SU-DHL-6 (cell line): ENCODE data around the gene IL22.

Experiments
- H2AFZ ChIP-seq: fragments of 200-600 bp; sonication (generic); 2 replicates; pipeline ENCODE4 v1.6.1; 2014; ENCODE audit warnings: low read depth, mild to moderate bottlenecking, moderate library complexity, mixed read lengths, antibody characterized with exemption, low read length; ENCODE audit not compliant: severe bottlenecking
- H3F3A ChIP-seq: fragments of 200-600 bp; shearing (Covaris generic); 2 replicates; pipeline ENCODE4 v1.6.0; 2016; ENCODE audit warnings: antibody characterized with exemption, mild to moderate bottlenecking; ENCODE audit not compliant: insufficient read depth
- H3K27ac ChIP-seq: fragments of 200-600 bp; sonication (generic); 2 replicates; pipeline ENCODE4 v1.5.1; 2016; ENCODE audit warnings: low read depth, mild to moderate bottlenecking, low read length, moderate library complexity, mixed read lengths
- H3K27me3 ChIP-seq: fragments of 200-600 bp; sonication (generic), shearing (Covaris generic); 2 replicates; pipeline ENCODE4 v1.6.0; 2014; ENCODE audit warnings: mild to moderate bottlenecking, low read length
- H3K36me3 ChIP-seq: fragments of 200-600 bp; sonication (generic); 2 replicates; pipeline ENCODE4 v1.6.1; 2014; ENCODE audit warnings: mild to moderate bottlenecking, low read length, mixed read lengths
- H3K4me2 ChIP-seq: fragments of 300-600, 200-600 bp; shearing (Covaris generic), sonication (generic); 2 replicates; pipeline ENCODE4 v1.6.0; 2014; ENCODE audit warnings: low read length, low read depth, mild to moderate bottlenecking; ENCODE audit not compliant: poor library complexity, severe bottlenecking
- H3K4me3 ChIP-seq: fragments of 200-600 bp; sonication (generic); 2 replicates; pipeline ENCODE4 v1.5.1; 2014; ENCODE audit warnings: antibody characterized with exemption, low read length, mild to moderate bottlenecking, mixed read lengths; ENCODE audit not compliant: insufficient read depth, poor library complexity, severe bottlenecking
- H3K79me2 ChIP-seq: fragments of 200-600 bp; sonication (generic); 2 replicates; pipeline ENCODE4 v1.6.1; 2014; ENCODE audit warnings: mild to moderate bottlenecking, low read length, moderate library complexity; ENCODE audit not compliant: insufficient read depth
- H3K9ac ChIP-seq: fragments of 200-600 bp; sonication (generic); 2 replicates; pipeline ENCODE4 v1.7.0; 2014; ENCODE audit warnings: mild to moderate bottlenecking, low read length
- H3K9me2 ChIP-seq: fragments of 200-600 bp; sonication (generic); replicated peaks from 2 replicates; pipeline ENCODE4 v1.6.1; 2014; ENCODE audit warnings: low read length; ENCODE audit not compliant: insufficient read depth
- H3K9me3 ChIP-seq: fragments of 200-600 bp; sonication (generic); 2 replicates; pipeline ENCODE4 v1.6.1; 2014; ENCODE audit warnings: low read length, mixed read lengths; ENCODE audit not compliant: insufficient read depth
- H4K20me1 ChIP-seq: fragments of 200-600 bp; sonication (generic); 2 replicates; pipeline ENCODE4 v1.6.1; 2014; ENCODE audit warnings: low read depth, mild to moderate bottlenecking, antibody characterized with exemption, low read length, moderate library complexity, mixed read lengths
- CTCF ChIP-seq: fragments of 200-600 bp; sonication (generic); IDR thresholded peaks from one replicate; pipeline ENCODE4 v1.5.1; 2017; ENCODE audit warnings: antibody characterized with exemption, mild to moderate bottlenecking, low read length, moderate library complexity; ENCODE audit not compliant: insufficient read depth, poor library complexity, severe bottlenecking
- EZH2phosphoT487 ChIP-seq: fragments of 200-600 bp; sonication (generic), shearing (Covaris generic); conservative IDR thresholded peaks from 2 replicates; pipeline ENCODE4 v1.6.1; 2018; ENCODE audit warnings: mild to moderate bottlenecking, antibody characterized with exemption, low read length, moderate library complexity, mixed read lengths

Gene IL22

GRCh38 chr12:68233498-68233897 is 19.9 kb downstream of the IL22 start:
- Histone ChIP-seq H3K4me3 (no peak overlapping the region), H3K4me2 (no peak overlapping the region), H3K27ac (no peak overlapping the region), H3K9me2 (no peaks in the 10 kb centered on the region), H3K9me3 (no peaks in the 10 kb centered on the region), H3K27me3 (no peaks in the 10 kb centered on the region), H4K20me1 (no peaks in the 10 kb centered on the region), H3K9ac (no peak overlapping the region), H3K79me2 (no peaks in the 10 kb centered on the region), H3F3A (no peaks in the 10 kb centered on the region), H2AFZ (no peak overlapping the region), H3K36me3 (no peaks in the 10 kb centered on the region)
- no peak for TF ChIP-seq CTCF
- TF ChIP-seq EZH2phosphoT487 = no peak

- no peaks in the 10 kb centered on the region for H4K20me1 ChIP-seq
- H3K9me2 ChIP-seq = no peaks in the 10 kb centered on the region
- H3K27ac ChIP-seq = no peak overlapping the region
- H3K4me2 ChIP-seq = no peak overlapping the region
- no peak for TF ChIP-seq CTCF
- no peak for TF ChIP-seq EZH2phosphoT487
- no peak overlapping the region for H3K9ac ChIP-seq
- H3F3A ChIP-seq = no peaks in the 10 kb centered on the region
- H3K9me3 ChIP-seq = no peaks in the 10 kb centered on the region
- H3K36me3 ChIP-seq = no peaks in the 10 kb centered on the region
- no peak overlapping the region for H2AFZ ChIP-seq
- H3K4me3 ChIP-seq = no peak overlapping the region
- H3K79me2 ChIP-seq = no peaks in the 10 kb centered on the region
- no peaks in the 10 kb centered on the region for H3K27me3 ChIP-seq
Measured at GRCh38 chr12:68231691-68232090, 21.7 kb downstream of the IL22 start.

- Histone ChIP-seq H2AFZ (no peak overlapping the region), H3K27me3 (no peaks in the 10 kb centered on the region), H3K9me3 (no peaks in the 10 kb centered on the region)
Measured at GRCh38 chr12:68231229-68231628, 22.2 kb downstream of the IL22 start.

More at GRCh38 chr12:68231229-68231628, 22.2 kb downstream of the IL22 start:
- Histone ChIP-seq H3K9me2 (no peaks in the 10 kb centered on the region), H4K20me1 (no peaks in the 10 kb centered on the region), H3K4me3 (no peak overlapping the region), H3K27ac (no peak overlapping the region), H3F3A (no peaks in the 10 kb centered on the region), H3K79me2 (no peaks in the 10 kb centered on the region), H3K4me2 (no peak overlapping the region), H3K36me3 (no peaks in the 10 kb centered on the region), H3K9ac (no peak overlapping the region)
- TF ChIP-seq EZH2phosphoT487 (no peak), CTCF (no peak)
